HG02884 (cell line): ENCODE data around the gene DHFR.

Source experiments
- ATAC-seq: cut with Tn5 transposase; IDR thresholded peaks from one replicate; pipeline ENCODE4 v1.9.1; 2021; ENCODE audit warnings: mild to moderate bottlenecking, moderate library complexity; ENCODE audit not compliant: unreplicated experiment

DHFR gene

GRCh38 chr5:80655231-80655774 lies 520 bp upstream of the DHFR start:
- no peak for ATAC-seq

DNA sequence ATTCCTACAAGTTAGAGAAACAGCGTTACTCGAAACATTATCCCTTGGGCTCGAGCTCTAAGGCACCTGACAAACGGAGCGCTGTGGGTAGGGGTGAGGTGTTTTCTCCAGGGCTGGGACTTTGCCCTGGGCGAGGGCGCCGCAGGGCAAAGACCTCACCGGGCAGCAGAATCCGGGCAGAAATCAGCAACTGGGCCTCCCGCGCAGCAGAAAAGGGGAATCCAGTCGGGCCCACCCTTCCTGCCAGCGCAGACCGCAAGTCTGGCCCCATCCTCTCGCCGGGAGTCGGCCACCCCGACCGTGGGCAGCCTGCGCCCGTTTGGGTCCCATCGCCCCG lies 761 bp downstream of the DHFR start:
- no peak for ATAC-seq

DNA sequence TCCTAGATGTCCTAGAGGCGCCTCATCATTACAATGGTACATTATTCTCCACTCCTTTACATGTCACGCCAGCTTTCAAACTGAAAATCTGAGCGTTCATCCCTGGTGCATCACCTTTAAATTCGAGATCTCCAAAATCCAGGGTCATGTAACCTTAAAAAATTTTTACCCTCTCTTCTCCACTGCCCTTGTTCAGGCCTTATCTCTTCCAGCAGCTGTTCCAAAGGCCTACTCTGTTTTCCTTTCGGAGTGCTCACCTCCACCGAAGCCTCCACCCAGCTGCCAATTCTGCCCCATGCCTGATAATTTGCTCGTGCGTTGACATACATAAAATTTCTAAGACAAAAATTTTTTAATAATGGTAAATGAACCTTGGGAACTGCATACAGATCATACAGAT lies 1.3 kb downstream of the DHFR start:
- ATAC-seq: no peak

DNA sequence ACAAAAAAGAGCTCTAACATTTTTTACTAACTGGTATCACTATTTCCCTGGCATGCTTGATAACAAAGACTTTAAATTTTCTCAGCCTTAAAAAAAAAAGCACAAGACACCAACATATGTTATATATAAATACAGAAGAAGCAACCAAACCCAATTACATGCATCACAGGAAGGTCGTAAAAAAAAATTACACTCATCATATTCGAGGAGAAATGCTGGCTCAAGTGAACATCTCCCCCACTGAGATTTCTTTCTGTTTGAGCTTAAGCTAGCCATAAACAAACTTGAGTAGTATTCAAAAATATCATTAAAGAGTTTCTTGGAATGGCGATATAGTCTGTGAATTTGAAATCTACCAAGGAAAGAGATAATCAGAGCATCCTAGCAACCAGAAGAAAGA lies 7.9 kb downstream of the DHFR start:
- ATAC-seq: no peak

- no peak for ATAC-seq
Observed at GRCh38 chr5:80644900-80645299, 9.9 kb downstream of the DHFR start.

DNA sequence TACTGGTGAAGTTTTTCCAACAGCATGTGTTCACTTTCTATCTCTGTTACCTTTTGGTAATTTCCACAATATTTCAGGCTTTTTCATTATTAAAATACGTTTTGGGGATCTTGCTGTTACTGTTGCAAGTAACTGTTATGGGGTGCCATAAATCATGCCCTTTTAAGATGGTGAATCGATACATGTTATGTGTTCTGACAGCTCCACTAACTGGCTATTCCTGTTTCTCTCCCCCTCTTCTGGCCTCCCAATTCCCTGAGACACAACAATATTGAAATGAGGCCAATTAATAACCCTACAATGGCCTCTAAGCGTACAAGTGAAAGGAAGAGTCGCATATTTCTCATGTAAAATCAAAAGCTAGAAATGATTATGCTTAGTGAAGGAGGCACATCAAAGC lies 13.4 kb downstream of the DHFR start:
- ATAC-seq: no peak

GRCh38 chr5:80634193-80634592 lies 20.6 kb downstream of the DHFR start:
- no peak for ATAC-seq

DNA sequence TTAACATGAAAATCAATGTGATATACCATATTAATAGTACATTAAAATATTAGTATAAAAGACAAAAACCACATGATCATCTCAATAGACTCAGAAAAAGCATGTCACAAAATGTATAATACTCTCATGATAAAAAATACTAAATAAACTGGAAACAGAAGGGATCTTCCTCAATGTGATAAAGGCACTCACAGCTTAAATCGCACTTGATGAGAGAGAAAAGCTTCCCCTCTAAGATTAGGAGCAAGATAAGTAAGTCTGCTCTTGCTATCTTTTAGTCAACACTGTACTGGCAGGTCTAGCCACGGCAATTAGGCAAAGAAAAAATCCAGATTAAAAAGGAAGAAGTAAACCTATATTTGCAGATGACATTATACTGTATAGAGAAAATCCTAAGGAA lies 22.1 kb downstream of the DHFR start:
- no peak for ATAC-seq

- ATAC-seq: no peak
Observed at GRCh38 chr5:80631278-80632259, 23.2 kb downstream of the DHFR start.

GRCh38 chr5:80629281-80629680 lies 25.5 kb downstream of the DHFR start:
- ATAC-seq: no peak

DNA sequence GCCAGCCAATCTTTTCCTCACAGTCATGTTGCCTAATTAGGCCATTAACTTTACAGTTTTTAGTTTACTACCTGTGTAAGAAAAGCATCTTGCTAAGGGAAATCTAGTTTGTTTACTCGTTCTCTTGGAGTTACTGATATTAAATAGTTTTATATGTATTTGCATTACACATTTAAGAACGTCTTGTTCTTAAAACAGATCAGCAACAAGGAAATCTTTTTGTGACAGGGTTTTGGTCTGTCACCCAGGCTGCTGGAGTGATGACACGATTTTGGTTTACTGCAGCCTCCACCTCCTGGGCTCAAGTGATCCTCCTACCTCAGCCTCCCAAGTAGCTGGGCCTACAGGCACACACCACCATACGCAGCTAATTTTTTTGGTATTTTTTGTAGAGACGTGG lies 29.6 kb downstream of the DHFR start:
- no peak for ATAC-seq

GRCh38 chr5:80623999-80624398 lies 30.8 kb downstream of the DHFR start:
- no peak for ATAC-seq

- no peak for ATAC-seq
Observed at GRCh38 chr5:80622756-80623155, 32.0 kb downstream of the DHFR start.

DNA sequence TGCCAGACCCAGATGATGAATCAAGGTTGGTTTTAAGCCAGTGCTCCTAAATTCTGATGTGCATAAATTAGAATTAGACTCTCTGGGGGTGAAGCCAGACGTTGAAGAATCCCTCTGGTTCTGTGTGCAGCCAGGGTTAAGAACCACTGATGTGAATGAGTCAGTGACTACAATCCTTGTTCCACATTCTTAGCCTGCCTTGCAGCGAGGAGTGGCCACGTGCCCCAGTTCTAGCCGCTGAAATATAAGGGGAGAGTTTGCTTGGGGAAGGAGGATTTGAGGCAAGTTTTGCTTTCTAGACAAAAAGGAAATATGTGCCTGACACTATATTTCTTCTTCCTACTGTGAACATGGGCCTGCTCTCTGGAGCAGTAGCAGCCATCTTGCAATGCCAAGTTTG lies 34.6 kb downstream of the DHFR start:
- ATAC-seq: no peak

- ATAC-seq: no peak
Observed at GRCh38 chr5:80619086-80619485, 35.7 kb downstream of the DHFR start.

DNA sequence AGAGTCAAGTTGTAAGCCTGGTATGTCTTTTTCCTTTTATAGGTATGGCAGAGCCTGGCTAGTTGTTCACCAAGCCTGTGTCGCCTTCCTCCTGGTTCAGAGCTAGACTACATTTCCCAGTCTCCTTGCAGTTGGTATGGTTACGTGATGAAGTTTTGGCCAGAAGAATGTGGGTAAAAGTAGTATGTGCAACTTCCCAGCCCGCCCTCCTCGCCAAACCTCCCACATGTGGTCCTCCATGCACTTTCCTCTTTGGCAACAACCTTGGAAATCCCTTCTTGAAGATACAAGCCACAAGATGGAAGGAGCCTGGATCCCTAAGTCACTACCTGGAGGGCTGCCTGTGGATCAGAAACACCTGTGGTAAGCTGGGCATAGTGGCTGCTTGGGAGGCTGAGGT lies 36.3 kb downstream of the DHFR start:
- no peak for ATAC-seq

DNA sequence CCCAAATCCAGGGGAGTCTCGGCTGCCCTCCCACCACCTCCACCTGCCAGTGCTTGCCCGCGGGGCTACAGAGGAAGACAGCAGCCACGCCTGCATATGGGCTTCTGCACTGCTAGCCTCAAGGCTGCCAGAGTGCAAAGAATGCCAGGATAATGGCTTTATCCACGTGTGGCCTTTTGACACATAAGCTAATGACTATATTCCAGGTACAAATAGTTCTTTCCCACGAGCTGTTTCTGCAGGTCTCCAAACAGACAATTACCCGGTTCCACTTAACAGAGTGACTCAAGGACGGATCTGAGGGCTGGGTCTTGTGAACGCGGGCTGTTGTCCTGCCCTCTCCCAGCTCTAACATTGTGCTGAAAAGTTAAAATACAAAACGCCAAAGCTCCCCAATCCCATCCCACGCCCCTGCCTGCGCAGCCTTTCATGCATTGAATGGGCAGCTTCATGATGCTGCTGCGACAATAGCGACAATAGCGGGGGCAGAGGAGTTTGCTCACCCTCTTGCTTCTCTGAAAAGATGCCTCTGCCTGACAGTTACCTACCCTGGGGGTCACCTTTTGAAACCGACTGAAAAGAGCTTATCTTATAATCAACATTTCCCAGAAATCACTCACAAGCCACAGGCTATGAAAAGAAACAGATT lies 39.4 kb downstream of the DHFR start:
- no peak for ATAC-seq

GRCh38 chr5:80609692-80610091 lies 45.1 kb downstream of the DHFR start:
- no peak for ATAC-seq

DNA sequence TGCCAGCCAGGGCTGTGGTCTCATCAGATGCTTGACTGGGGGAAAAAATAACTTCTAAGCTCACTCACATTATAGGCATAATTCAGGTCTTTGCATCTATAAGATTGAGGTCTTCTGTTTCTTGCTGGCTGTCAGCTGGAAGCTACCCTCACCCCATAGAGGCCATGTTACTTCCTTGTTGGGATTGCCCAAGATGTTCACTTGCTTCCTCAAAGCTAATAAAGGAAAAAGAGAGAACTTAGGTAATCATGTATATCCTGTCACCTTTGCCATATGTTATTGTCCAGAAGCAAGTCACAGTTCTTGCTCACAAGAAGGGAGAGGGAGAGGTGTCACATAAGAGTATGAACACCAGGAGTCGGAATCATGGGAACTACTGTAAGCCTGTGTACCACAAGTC lies 46.1 kb downstream of the DHFR start:
- no peak for ATAC-seq

- ATAC-seq: peak; percentile 81
Observed at GRCh38 chr5:80607832-80608231, 47.0 kb downstream of the DHFR start.

DNA sequence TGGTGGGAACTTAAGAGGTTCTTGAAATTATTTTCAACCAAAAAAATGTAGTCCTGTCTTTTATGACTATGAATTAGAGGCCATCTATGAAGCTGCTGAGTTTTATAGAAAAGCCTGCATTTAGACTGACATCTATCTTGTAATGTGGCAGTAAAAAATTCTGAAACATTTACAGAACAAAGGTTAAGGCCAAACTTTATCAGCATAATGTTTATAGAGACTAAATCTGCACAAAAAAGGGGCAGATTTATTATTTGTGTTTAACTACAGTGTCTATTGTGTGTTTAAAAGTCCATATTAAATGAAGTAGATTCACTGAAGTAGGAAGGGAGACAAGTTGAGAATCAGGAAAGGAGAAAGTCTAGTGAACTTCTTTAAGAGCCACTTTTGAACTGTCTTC lies 47.4 kb downstream of the DHFR start:
- no peak for ATAC-seq
